K562 (cell line): ENCODE data around the gene GON4L. TPM values are rescaled to one million over a fixed set of nuclear protein-coding genes. Genes with fewer than 3 reads are reported as not detected.
A peak's percentile ranks its signal among the peaks of the same experiment; 100 is the strongest.

Experiments used
- ATAC-seq: fragments of 200-7000 bp; cut with Tn5 transposase; 3 replicates; pipeline ENCODE4 v1.9.1; 2020; ENCODE audit warnings: moderate library complexity
- BruUV-seq: library from RNA; stranded (reverse); fragments of 400-500 nt; replicated peaks from 2 replicates; lab custom pipeline; 2021; lab: Mats Ljungman, UMichigan
- CTCF ChIA-PET: fragments of 300-600 bp; formaldehyde crosslinking; extraction: SDS; loops from one replicate; lab custom pipeline; 2021; ENCODE audit warnings: low intra/inter-chr PET ratio; lab: Yijun Ruan, JAX
- POLR2A ChIA-PET: fragments of 300-600, 350-650 bp; sonication (Branson Sonifier 250); formaldehyde crosslinking; extraction: SDS; loops from one replicate; lab custom pipeline; 2021; ENCODE audit warnings: antibody characterized with exemption, inconsistent platforms; lab: Yijun Ruan, JAX
- DNase-seq, 4 experiments: peaks; one replicate each; pipeline versions ENCODE4 v3.0.0 to v3.0.0-alpha.2; 2011 to 2018; ENCODE audit warnings: low spot score in 3 of 4, mixed read lengths in 3 of 4; ENCODE audit errors: extremely low read depth in 1 of 4
- FAIRE-seq: peaks from 2 replicates; lab custom pipeline; 2011; peaks lifted over from hg19 to GRCh38; lab: Jason Lieb, UNC
- H2AFZ ChIP-seq: 2 replicates; pipeline ENCODE4 v1.6.0; 2011; ENCODE audit warnings: low read depth, low read length, control low read depth, inconsistent platforms
- H3K27ac ChIP-seq: fragments of 200-600 bp; 3 replicates; pipeline ENCODE4 v1.8.0; 2011; ENCODE audit warnings: low read depth, mild to moderate bottlenecking, control low read depth, inconsistent platforms, low read length, moderate library complexity, mixed read lengths; ENCODE audit errors: extremely low read depth
- H3K27me3 ChIP-seq, 2 experiments: fragments of 300-600 bp in 1 of 2; 2 replicates in 1 of 2; 3 replicates in 1 of 2; pipeline versions ENCODE4 v1.6.0 to v1.8.0; 2011; ENCODE audit warnings: inconsistent platforms in 2 of 2, low read length in 2 of 2, mild to moderate bottlenecking in 1 of 2, mixed read lengths in 1 of 2, moderate library complexity in 1 of 2; ENCODE audit not compliant: control insufficient read depth in 2 of 2, insufficient read depth in 2 of 2
- H3K36me3 ChIP-seq: fragments of 300-600 bp; 3 replicates; pipeline ENCODE4 v1.8.0; 2011; ENCODE audit warnings: mild to moderate bottlenecking, low read length, inconsistent platforms; ENCODE audit not compliant: control insufficient read depth, insufficient read depth
- H3K4me1 ChIP-seq, 2 experiments: fragments of 200-600 bp in 1 of 2; replicated peaks in 1 of 2; 2 replicates in 1 of 2; 3 replicates in 1 of 2; pipeline versions ENCODE4 v1.5.1 to v1.8.0; 2011; ENCODE audit warnings: inconsistent platforms in 2 of 2, low read length in 2 of 2, mild to moderate bottlenecking in 1 of 2, mixed read lengths in 1 of 2, moderate library complexity in 1 of 2; ENCODE audit not compliant: control insufficient read depth in 2 of 2, insufficient read depth in 2 of 2
- H3K4me2 ChIP-seq: 2 replicates; pipeline ENCODE4 v1.6.1; 2011; ENCODE audit warnings: low read length, control low read depth, inconsistent platforms, mixed read lengths; ENCODE audit not compliant: insufficient read depth
- H3K4me3 ChIP-seq: fragments of 200-600 bp; sonication (generic), shearing (Covaris generic); 2 replicates; pipeline ENCODE4 v1.5.1; 2016; ENCODE audit warnings: control low read depth, inconsistent platforms
- H3K79me2 ChIP-seq: fragments of 200-600 bp; 3 replicates; pipeline ENCODE4 v1.8.0; 2011; ENCODE audit warnings: low read length, inconsistent platforms; ENCODE audit not compliant: control insufficient read depth, insufficient read depth
- H3K9ac ChIP-seq, 2 experiments: 2 replicates each; pipeline versions ENCODE4 v1.6.0 to v1.6.1; 2011; ENCODE audit warnings: low read depth in 2 of 2, low read length in 2 of 2, control low read depth in 1 of 2, inconsistent platforms in 1 of 2, mild to moderate bottlenecking in 1 of 2, mixed read lengths in 1 of 2; ENCODE audit not compliant: insufficient read depth in 1 of 2
- H3K9me1 ChIP-seq: one replicate; pipeline ENCODE4 v1.6.0; 2011; ENCODE audit warnings: inconsistent platforms, mild to moderate bottlenecking, low read length, moderate library complexity; ENCODE audit not compliant: control insufficient read depth, insufficient read depth
- H3K9me3 ChIP-seq: replicated peaks from 2 replicates; pipeline ENCODE4 v1.5.1; 2011; ENCODE audit warnings: low read depth, low read length, inconsistent platforms; ENCODE audit not compliant: control insufficient read depth, insufficient read depth
- H4K20me1 ChIP-seq: replicated peaks from 2 replicates; pipeline ENCODE4 v1.6.1; 2011; ENCODE audit warnings: low read length, inconsistent platforms, mixed read lengths; ENCODE audit not compliant: control insufficient read depth, insufficient read depth
- HNRNPK ChIP-seq: fragments of 200-400 bp; formaldehyde crosslinking; IDR thresholded peaks from one replicate; pipeline ENCODE4 v1.6.1; 2018; ENCODE audit warnings: mild to moderate bottlenecking, low read depth, low read length; ENCODE audit not compliant: poor library complexity, severe bottlenecking
- MED1 ChIP-seq: sonication (generic); formaldehyde crosslinking; IDR thresholded peaks from 2 replicates; pipeline ENCODE4 v1.8.1; 2023; ENCODE audit warnings: missing genetic modification reagents, borderline replicate concordance
- SMARCE1 ChIP-seq: fragments of 450-650 bp; IDR thresholded peaks from 2 replicates; pipeline ENCODE4 v1.7.1; 2016; ENCODE audit warnings: mild to moderate bottlenecking
- ZNF121 ChIP-seq: sonication (generic); formaldehyde crosslinking; conservative IDR thresholded peaks from 2 replicates; pipeline ENCODE4 v1.8.0; 2022; ENCODE audit warnings: missing genetic modification reagents
- WGBS: fragments of 100-300 bp; shearing (Covaris generic); methylation state at CpG from one replicate; pipeline ENCODE4 v1.1.6; 2016; ENCODE audit warnings: low coverage, mixed read lengths; ENCODE audit not compliant: insufficient coverage; ENCODE audit errors: missing lambda C conversion rate; 5-methylcytosine and 5-hydroxymethylcytosine counted together
- in situ Hi-C: fragments of 300-500 bp; cut with MboI; formaldehyde crosslinking; loops from 4 replicates; pipeline ENCODE4 v1.15.0; 2018; ENCODE audit warnings: inconsistent platforms, mixed read lengths
- intact Hi-C: fragments of 100-400 bp; cut with micrococcal nuclease; formaldehyde crosslinking; loops from 2 replicates; pipeline ENCODE4 v1.14.2; 2022
- polyA plus RNA-seq, 8 experiments: library from polyadenylated mRNA; depleted of rRNA in 4 of 8; stranded (reverse) in 5 of 8; unstranded in 3 of 8; fragments of >200 nt; fragmentation: Nextera tagmentation in 2 of 8; fragmentation: Illumina TruSeq in 1 of 8; extraction: Ambion mirVana in 2 of 8; extraction: Trizol in 1 of 8; gene quantifications; 2 replicates each; pipeline versions ENCODE4 v1.2.1 to v1.2.3, GENCODE V29; 2011 to 2014; ENCODE audit warnings: inconsistent platforms in 1 of 8, missing spikeins in 1 of 8
- total RNA-seq, 7 experiments: library from RNA; depleted of rRNA in 6 of 7; stranded (reverse); fragments of >200 nt in 6 of 7; fragmentation: Illumina TruSeq in 2 of 7; extraction: Trizol in 2 of 7; gene quantifications; 2 replicates each; pipeline versions ENCODE4 v1.2.1 to v1.2.3, GENCODE V29; 2011 to 2021; ENCODE audit warnings: low replicate concordance in 1 of 7
- TF ChIP-seq, protein P1 (sequence below): fragments of 450-650 bp; IDR thresholded peaks from 2 replicates; pipeline ENCODE4 v1.6.1; 2016; ENCODE audit warnings: mild to moderate bottlenecking

GON4L gene
- total and polyA plus RNA-seq, 9 of the 15 experiments (the other 6 are each of a cell fraction or from before 2014, with no cell fraction given), result 20.2 to 47.4 (median 33.6) TPM

DNA sequence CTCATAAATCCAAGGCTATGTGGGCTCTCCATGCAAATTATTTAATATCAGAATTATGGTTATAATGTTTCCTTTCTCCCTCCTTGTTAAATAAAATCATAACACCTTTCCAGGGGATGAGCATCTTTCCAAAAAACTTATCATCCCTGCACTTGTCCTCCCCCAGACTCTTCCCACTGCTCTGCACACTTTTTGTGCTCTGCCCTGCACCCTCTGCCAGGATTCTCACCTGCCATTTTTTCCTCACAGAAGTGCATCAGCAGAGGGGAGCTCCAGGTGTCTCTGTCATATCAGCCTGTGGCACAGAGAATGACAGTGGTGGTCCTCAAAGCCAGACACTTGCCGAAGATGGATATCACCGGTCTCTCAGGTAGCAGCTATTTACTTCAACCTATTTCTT lies 23.2 kb upstream of the GON4L start (continued):
- TF ChIP-seq, protein P1, sequence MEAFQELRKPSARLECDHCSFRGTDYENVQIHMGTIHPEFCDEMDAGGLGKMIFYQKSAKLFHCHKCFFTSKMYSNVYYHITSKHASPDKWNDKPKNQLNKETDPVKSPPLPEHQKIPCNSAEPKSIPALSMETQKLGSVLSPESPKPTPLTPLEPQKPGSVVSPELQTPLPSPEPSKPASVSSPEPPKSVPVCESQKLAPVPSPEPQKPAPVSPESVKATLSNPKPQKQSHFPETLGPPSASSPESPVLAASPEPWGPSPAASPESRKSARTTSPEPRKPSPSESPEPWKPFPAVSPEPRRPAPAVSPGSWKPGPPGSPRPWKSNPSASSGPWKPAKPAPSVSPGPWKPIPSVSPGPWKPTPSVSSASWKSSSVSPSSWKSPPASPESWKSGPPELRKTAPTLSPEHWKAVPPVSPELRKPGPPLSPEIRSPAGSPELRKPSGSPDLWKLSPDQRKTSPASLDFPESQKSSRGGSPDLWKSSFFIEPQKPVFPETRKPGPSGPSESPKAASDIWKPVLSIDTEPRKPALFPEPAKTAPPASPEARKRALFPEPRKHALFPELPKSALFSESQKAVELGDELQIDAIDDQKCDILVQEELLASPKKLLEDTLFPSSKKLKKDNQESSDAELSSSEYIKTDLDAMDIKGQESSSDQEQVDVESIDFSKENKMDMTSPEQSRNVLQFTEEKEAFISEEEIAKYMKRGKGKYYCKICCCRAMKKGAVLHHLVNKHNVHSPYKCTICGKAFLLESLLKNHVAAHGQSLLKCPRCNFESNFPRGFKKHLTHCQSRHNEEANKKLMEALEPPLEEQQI, result no peak

- no peak overlapping the region for H3K4me2 ChIP-seq
- in situ Hi-C loops (no loop called here), intact Hi-C loops (no loop called here)
- H3K79me2 ChIP-seq, result no peaks in the 10 kb centered on the region
- no peak for FAIRE-seq
- no peak overlapping the region for H3K27ac ChIP-seq
- no peak overlapping the region for H3K9ac ChIP-seq
- no peaks in the 10 kb centered on the region; a peak in 1 of 5 replicates for H3K27me3 ChIP-seq
- ChIA-PET CTCF (no interaction called here), POLR2A (interaction anchor here (0.6 to 1.7 kb wide), 3 partner anchors 13 to 29 kb away, joined by 3 to 4 read pairs (median 3); no protein-coding TSS in a partner anchor)
- WGBS, result 60% methylated on average over 2 of the region's 2 CpGs
- no peaks in the 10 kb centered on the region for H3K9me1 ChIP-seq
- peaks cover 4 to 6% of the 10 kb centered on the region in 2 experiments; a peak in 4 of 5 replicates for H3K4me1 ChIP-seq
- no peak for DNase-seq
- no peaks in the 10 kb centered on the region for H3K36me3 ChIP-seq
- ATAC-seq, result no peak
- no peaks in the 10 kb centered on the region for H4K20me1 ChIP-seq
- no peaks in the 10 kb centered on the region for H3K9me3 ChIP-seq
- no TSS peak for BruUV-seq
- TF ChIP-seq MED1 (CRISPR knock-in tag) (no peak), HNRNPK (no peak), ZNF121 (CRISPR knock-in tag) (peak; percentile 21; the same call in 1 of the 2 replicates), SMARCE1 (no peak)
- no peak overlapping the region for H3K4me3 ChIP-seq
- no peak overlapping the region for H2AFZ ChIP-seq
Observed at GRCh38 chr1:155877945-155878344, 20.9 kb upstream of the GON4L start.
